GM18519 (cell line): ENCODE data around the gene FAAP24.
"Not testable (repeated sequence)": the region's sequence is repeated elsewhere in the genome, so short reads cannot be mapped to it uniquely, and the experiment has no call there.

Experiments
- ATAC-seq: cut with Tn5 transposase; IDR thresholded peaks from one replicate; pipeline ENCODE4 v1.9.1; 2021; ENCODE audit warnings: mild to moderate bottlenecking, moderate library complexity; ENCODE audit not compliant: unreplicated experiment, low FRiP score

FAAP24 gene

DNA sequence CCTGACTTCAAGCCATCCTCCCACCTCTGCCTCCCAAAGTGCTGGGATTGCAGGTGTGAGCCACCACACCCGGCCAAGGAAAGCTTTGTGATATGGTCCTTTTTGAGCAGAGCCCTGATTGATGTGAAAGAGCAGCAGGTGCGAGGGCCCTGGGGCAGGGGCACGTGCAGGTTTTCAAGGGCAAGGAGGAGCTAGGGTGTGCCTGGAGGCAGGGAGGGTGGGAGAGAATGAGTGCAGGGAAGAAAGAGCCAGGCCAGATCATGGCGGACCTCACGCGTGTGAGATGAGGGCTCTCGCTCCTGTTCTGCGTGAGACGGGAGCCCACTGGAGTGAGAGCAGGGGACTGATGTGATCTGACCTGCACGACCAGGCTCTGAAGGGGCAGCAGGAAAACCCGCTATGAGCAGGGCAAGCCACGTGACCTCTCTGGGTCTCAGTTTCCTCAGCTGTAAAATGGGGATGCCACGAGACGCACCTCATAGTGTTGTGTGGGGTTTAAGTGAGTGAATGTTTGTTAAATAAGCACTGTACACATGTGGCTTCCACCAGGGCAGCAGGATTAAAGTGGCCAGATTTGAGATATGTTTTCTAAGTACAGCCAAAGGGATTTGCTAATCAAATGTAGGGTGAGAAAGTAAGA lies 25.8 kb downstream of the FAAP24 start:
- no peak for ATAC-seq

GRCh38 chr19:32998722-32999121 lies 26.7 kb downstream of the FAAP24 start:
- ATAC-seq, result no peak

DNA sequence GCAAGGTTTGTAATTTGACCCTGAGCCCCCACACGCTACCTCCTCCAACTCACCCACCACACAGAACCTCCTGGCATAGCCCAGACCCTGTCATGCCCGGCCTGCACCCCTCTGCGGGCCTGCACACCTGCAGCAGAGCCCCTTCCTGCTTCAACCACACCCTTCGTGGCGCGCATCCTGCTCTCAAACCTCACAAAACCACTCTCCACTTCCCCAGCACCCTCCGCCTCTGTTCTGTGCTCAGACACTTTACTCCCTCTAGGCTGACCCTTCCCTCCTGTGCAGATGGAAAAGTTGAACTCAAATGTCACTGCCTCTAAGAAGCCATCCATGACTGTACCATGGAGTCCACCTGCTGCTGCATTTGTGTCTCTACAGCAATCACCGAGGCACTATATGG lies 28.5 kb downstream of the FAAP24 start:
- no peak for ATAC-seq

DNA sequence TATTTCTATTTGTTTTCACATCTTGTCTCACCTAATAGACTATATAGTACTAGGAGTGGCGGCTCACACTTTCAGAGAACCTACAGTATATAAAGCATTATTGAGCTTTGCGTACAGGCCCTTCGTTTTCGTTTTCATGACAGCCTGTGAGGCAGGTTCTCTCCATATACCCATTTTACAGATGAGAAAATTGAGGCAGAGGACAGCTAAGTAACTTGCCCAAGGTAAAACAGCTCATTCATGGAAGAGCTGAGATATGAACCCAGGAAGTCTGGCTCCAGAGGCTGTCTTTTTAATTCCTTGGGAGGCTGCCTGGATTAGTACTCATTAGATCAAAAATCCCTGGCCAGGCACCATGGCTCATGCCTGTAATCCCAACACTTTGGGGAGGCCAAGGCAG lies 28.9 kb downstream of the FAAP24 start:
- no peak for ATAC-seq

GRCh38 chr19:33002126-33002865 lies 30.3 kb downstream of the FAAP24 start:
- ATAC-seq, result not testable (repeated sequence)

DNA sequence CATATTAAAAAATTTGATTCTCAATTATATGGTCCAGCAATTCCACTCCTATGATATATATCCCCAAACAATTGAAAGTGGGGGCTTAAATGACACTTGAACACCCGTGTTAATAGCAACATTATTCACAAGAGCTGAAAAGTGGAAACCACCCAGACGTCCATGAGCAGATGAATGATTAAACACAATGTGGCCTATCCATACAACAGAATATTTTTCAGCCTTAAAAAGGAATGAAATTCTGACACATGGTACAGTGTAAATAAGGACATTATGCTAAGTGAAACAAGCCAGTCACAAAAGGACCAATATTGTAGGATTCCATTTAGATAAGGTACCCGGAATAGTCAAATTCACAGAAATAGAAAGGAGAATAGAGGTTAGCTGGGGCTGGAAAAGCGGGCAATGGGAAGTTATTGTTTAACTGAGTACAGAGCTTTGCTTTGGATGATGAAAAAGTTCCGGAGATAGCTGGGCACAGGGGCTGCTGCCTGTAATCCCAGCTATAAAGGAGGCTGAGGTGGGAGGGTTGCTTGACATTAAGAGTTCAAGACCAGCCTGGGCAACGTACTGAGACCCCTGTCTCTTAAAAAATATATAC lies 31.5 kb downstream of the FAAP24 start:
- not testable (repeated sequence) for ATAC-seq

DNA sequence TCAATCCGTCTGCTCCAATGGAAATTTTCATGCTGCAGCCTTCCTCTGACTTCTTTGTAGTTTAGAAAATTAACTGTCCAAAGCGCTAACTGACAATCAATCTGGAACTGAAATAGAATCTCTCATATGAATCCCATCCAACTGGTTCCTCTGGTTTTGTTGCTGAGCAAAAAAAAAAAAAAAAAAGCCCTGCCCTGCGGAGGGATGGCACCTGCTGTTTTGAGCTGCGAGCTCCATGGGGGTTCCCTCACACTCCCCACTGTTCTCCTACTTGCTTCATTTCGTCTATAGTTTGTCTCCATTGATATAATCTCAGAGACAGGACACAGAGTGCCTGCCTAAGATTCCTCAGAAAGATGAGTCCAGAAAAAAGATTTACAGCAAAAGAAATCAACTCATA lies 33.4 kb downstream of the FAAP24 start:
- ATAC-seq, result no peak

GRCh38 chr19:33008738-33009137 lies 36.7 kb downstream of the FAAP24 start:
- no peak for ATAC-seq

DNA sequence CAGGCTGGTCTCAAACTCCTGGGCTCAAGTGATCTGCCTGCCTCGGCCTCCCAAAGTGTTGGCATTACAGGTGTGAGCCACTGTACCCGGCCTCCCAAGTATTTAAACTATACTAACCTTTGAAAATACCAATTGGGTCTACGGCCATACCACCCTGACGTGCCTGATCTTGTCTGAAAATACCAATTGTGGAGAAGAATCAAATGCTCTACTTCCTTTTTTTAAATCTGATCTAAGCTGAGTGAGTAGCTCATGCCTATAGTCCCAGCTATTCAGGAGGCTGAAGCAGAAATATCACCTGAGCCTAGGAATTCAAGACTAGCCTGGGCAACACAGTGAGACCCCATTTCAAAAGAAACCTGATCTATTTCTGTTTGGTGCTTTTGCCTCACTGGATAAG lies 38.8 kb downstream of the FAAP24 start:
- not testable (repeated sequence) for ATAC-seq

GRCh38 chr19:33022472-33023116 lies 50.6 kb downstream of the FAAP24 start:
- ATAC-seq, result no peak

DNA sequence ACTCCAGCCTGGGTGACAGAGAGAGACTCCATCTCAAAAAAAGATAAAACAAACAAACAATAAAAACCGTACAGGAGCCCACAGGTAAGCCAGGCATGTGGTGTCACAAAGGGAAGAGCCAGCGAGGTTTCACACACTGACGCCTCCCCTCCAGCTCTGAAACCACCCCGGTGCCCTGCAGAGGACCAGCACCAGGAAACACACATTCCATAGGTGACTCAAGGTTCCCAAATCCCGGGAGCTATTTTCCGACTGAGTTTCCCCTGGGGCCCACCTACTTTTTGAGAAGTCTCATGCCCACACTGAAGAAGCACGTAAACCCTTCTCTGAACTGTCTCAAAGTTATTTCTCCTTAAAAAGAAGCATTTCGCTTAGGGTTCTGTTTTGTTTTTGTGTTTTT lies 52.4 kb downstream of the FAAP24 start:
- no peak for ATAC-seq

GRCh38 chr19:33025468-33026238 lies 53.6 kb downstream of the FAAP24 start:
- ATAC-seq, result not testable (repeated sequence)

GRCh38 chr19:33026602-33027001 lies 54.6 kb downstream of the FAAP24 start:
- ATAC-seq, result not testable (repeated sequence)
